Tibial artery (tissue), 4 donors: ENCODE data around the gene MAP2K5.

ENCODE experiments used
- DNase-seq, 2 donors: peaks; one replicate each; pipeline ENCODE4 v3.0.0-alpha.2; 2019
- H3K27ac ChIP-seq, 2 donors: fragments of 200-600 bp; sonication (generic) in 1 of 2; 1 replicate in 1 of 2; 2 replicates in 1 of 2; pipeline ENCODE4 v1.5.1; 2018 to 2019; ENCODE audit warnings: mild to moderate bottlenecking in 1 of 2
- H3K27me3 ChIP-seq, 2 donors: fragments of 200-600 bp; sonication (generic) in 1 of 2; one replicate each; pipeline versions ENCODE4 v1.5.1 to v1.6.0; 2016 to 2019
- H3K36me3 ChIP-seq, 3 donors: fragments of 200-600 bp; sonication (generic) in 2 of 3; one replicate each; pipeline ENCODE4 v1.5.1; 2016 to 2019; ENCODE audit warnings: mild to moderate bottlenecking in 2 of 3
- H3K4me1 ChIP-seq, 4 donors: fragments of 200-600 bp; sonication (generic) in 2 of 4; 1 replicate in 3 of 4; 2 replicates in 1 of 4; pipeline ENCODE4 v1.5.1; 2016 to 2019
- H3K4me3 ChIP-seq, 2 donors: fragments of 200-600 bp; sonication (generic) in 1 of 2; 1 replicate in 1 of 2; 2 replicates in 1 of 2; pipeline ENCODE4 v1.5.1; 2018 to 2019; ENCODE audit warnings: mild to moderate bottlenecking in 2 of 2
- H3K9me3 ChIP-seq, 3 donors: fragments of 200-600 bp; sonication (generic) in 1 of 3; one replicate each; pipeline ENCODE4 v1.5.1; 2016 to 2019
- intact Hi-C: fragments of 100-400 bp; cut with DNase I; formaldehyde crosslinking; loops from one replicate; pipeline ENCODE4 v1.15.0; 2023; ENCODE audit warnings: low total_unique reads
- TF ChIP-seq, protein P1 (sequence below), 2 experiments: fragments of 200-600 bp in 1 of 2; fragments of 450-650 bp in 1 of 2; IDR thresholded peaks; one replicate each; pipeline ENCODE4 v1.5.1; 2017 to 2019; ENCODE audit warnings: antibody characterized with exemption in 2 of 2, mild to moderate bottlenecking in 1 of 2, moderate library complexity in 1 of 2

The MAP2K5 gene

DNA sequence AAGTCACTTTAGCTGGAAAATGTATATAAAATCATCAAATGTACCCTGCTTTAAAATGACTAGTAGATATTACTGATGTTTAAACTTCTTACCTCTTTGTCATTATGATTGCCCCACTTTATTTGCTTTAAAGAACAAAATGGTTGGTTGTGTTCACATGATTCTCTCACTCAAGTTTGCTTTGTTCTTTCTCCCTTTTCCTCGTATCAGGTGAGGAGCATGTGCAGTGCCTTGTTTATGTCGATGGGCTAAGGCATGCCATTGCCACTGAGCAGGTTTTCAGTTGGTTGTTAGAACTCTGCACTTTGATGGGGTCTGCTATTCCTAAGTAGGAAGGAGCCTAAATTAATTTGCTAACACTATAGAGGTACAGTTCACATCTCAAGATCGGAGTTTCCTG, 5.3 kb downstream of the MAP2K5 start:
- H3K9me3 ChIP-seq: no peaks in the 10 kb centered on the region
- TF ChIP-seq, protein P1, sequence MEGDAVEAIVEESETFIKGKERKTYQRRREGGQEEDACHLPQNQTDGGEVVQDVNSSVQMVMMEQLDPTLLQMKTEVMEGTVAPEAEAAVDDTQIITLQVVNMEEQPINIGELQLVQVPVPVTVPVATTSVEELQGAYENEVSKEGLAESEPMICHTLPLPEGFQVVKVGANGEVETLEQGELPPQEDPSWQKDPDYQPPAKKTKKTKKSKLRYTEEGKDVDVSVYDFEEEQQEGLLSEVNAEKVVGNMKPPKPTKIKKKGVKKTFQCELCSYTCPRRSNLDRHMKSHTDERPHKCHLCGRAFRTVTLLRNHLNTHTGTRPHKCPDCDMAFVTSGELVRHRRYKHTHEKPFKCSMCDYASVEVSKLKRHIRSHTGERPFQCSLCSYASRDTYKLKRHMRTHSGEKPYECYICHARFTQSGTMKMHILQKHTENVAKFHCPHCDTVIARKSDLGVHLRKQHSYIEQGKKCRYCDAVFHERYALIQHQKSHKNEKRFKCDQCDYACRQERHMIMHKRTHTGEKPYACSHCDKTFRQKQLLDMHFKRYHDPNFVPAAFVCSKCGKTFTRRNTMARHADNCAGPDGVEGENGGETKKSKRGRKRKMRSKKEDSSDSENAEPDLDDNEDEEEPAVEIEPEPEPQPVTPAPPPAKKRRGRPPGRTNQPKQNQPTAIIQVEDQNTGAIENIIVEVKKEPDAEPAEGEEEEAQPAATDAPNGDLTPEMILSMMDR (IDR thresholded peaks at IDR 0.05): no peak
- intact Hi-C loops: loop anchor here (10.0 kb wide), 1 partner anchor 287 kb away; no protein-coding TSS in a partner anchor
- peaks cover 7 to 27% (median 19%) of the 10 kb centered on the region in 3 donors for H3K36me3 ChIP-seq
- H3K4me1 ChIP-seq: peaks cover 0 to 26% (median 14%) of the 10 kb centered on the region in 4 donors
- no peaks in the 10 kb centered on the region for H3K27me3 ChIP-seq
- DNase-seq: no peak
- no peak overlapping the region for H3K27ac ChIP-seq
- H3K4me3 ChIP-seq: no peak overlapping the region

DNA sequence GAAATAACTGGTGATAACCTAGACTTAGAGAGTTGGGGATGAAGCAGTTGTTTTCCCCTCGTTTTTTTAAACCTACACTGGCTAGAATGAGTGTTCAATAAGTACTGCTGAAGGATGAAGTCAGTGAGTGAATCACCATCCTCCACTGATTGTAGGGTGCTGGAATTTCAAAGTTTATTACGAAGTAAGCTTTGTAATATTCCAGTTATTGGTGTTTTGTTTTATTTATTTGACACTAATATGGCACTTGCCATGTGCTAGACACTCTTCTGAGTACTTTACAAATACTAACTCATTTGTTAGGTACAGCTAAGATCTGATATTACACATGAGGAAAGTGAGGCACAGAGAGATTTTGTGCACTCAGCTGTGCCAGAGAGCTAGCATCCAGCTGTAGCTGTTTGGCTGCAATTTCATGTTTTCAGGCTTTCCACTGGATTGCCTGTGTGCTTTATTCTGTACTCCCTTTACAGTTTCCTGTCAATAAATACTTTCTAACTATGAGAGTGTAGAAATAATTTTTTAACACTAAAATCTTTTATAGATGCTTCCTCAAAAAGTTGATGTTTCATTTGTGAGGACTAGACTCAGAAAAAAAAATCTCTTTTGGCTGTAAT, 5.8 kb downstream of the MAP2K5 start:
- H3K4me1 ChIP-seq: peaks cover 0 to 25% (median 12%) of the 10 kb centered on the region in 4 donors
- peaks cover 7 to 32% (median 19%) of the 10 kb centered on the region in 3 donors for H3K36me3 ChIP-seq
- H3K27me3 ChIP-seq: no peaks in the 10 kb centered on the region
- intact Hi-C loops: loop anchor here (10.0 kb wide), 1 partner anchor 286 kb away; no protein-coding TSS in a partner anchor
- no peak overlapping the region for H3K27ac ChIP-seq
- H3K9me3 ChIP-seq: no peaks in the 10 kb centered on the region
- H3K4me3 ChIP-seq: no peak overlapping the region
- DNase-seq: no peak
- TF ChIP-seq, protein P1 (IDR thresholded peaks at IDR 0.05): no peak

DNA sequence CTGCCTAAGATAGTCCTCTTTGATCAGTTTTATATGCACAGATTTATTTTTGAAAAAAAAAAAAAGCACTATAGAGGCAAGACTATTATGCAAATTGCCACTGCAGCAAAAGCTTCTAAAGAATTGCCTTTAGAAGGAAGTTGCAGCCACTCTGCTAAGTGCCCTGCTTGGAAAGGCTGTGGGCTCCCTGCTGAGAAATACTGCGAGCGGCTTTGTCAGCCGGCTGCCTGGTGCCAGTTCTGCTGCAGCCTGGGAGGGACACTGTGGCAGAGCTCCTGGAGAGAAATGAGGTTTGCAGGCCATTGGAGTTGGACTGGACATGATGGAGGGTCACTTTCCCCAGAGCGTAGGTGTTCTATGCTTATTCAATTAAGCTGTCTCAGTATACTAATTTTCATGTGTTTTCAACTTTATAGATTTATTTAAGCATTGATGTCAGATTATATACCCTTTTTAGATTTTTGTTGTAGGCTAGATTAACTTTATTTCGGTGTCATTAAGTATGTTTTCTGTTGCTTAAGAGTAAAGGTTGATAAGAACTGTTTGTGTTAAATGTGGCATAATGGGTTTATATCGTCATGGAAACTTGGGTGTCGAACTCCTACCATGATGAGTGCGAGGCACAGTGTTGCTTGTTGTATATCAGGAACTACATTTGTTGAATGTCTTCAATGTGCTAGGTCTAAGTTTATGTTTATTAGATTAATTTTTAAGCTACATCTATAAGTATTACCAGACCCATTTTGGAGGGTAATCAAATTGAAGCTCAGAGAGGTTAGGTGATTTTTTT, 6.6 kb downstream of the MAP2K5 start:
- DNase-seq: no peak
- H3K27ac ChIP-seq: no peak overlapping the region
- H3K4me1 ChIP-seq: peaks cover 0 to 18% (median 6%) of the 10 kb centered on the region in 4 donors
- H3K4me3 ChIP-seq: no peak overlapping the region
- TF ChIP-seq, protein P1 (IDR thresholded peaks at IDR 0.05): no peak
- no peaks in the 10 kb centered on the region for H3K27me3 ChIP-seq
- intact Hi-C loops: loop anchor here (10.0 kb wide), 1 partner anchor 286 kb away; no protein-coding TSS in a partner anchor
- no peaks in the 10 kb centered on the region for H3K9me3 ChIP-seq
- H3K36me3 ChIP-seq: peaks cover 7 to 32% (median 19%) of the 10 kb centered on the region in 3 donors

DNA sequence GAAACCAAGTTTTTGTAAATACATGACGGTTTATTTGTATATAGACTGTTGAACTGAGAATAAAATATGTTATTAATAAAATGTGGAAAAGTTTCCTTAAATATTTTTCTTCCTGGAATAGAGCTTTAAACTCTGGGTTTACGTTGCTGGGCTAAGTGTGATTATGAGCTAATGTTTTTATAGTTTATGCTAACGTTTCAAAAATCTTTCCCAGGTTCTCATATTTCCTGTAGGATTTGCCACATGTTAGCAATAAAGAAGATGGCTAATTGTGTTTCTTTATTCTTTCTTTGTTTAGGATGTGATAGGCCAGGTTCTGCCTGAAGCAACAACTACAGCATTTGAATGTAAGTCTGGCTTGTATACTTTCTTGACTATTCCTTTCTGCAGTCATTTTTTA, 7.2 kb downstream of the MAP2K5 start:
- TF ChIP-seq, protein P1 (IDR thresholded peaks at IDR 0.05): no peak
- intact Hi-C loops: loop anchor here (10.0 kb wide), 1 partner anchor 285 kb away; no protein-coding TSS in a partner anchor

DNA sequence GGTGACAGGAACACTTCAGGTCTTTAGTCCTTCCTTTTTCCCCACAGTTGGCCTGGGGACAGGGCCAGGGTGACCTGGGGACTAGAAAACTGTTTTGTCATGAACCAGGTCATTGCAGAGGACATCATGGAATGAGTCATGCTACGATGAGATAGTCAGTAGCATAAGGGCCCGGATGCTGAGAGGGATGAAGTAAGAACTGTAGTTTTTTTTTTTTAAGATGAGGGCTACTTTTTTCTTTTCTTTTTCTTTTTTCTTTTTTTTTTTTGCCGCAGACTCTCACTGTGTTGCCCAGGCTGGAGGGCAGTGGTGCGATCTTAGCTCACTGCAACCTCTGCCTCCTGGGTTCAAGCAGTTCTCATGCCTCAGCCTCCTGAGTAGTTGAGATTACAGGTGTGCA, 8.0 kb downstream of the MAP2K5 start:
- TF ChIP-seq, protein P1 (IDR thresholded peaks at IDR 0.05): no peak
- Histone ChIP-seq H3K27me3 (no peaks in the 10 kb centered on the region), H3K36me3 (peaks cover 7 to 40% (median 19%) of the 10 kb centered on the region in 3 donors), H3K4me3 (no peak overlapping the region), H3K4me1 (peaks cover 0 to 6% (median 0%) of the 10 kb centered on the region in 4 donors), H3K27ac (no peak overlapping the region), H3K9me3 (no peaks in the 10 kb centered on the region)
- no peak for DNase-seq
- intact Hi-C loops: no loop called here

More for the DNA sequence above, 7.2 kb downstream of the MAP2K5 start:
- Histone ChIP-seq H3K27ac (no peak overlapping the region), H3K9me3 (no peaks in the 10 kb centered on the region), H3K36me3 (peaks cover 7 to 33% (median 19%) of the 10 kb centered on the region in 3 donors), H3K4me1 (peaks cover 0 to 11% (median 2%) of the 10 kb centered on the region in 4 donors), H3K4me3 (no peak overlapping the region), H3K27me3 (no peaks in the 10 kb centered on the region)
- no peak for DNase-seq
